Peyer's patch (tissue), 4 donors: ENCODE measurements around the gene MACROH2A1. TPM values are rescaled to one million over a fixed set of nuclear protein-coding genes. Genes with fewer than 3 reads are reported as not detected.

Experiments used
- DNase-seq, 3 donors: peaks; one replicate each; pipeline ENCODE4 v3.0.0-alpha.2; 2017 to 2019
- H3K27ac ChIP-seq, 4 donors: fragments of 200-600 bp; sonication (generic); one replicate each; pipeline ENCODE4 v1.5.1; 2016 to 2019
- H3K27me3 ChIP-seq, 2 donors: fragments of 200-600 bp; sonication (generic); one replicate each; pipeline ENCODE4 v1.5.1; 2019
- H3K36me3 ChIP-seq, 3 donors: fragments of 200-600 bp; sonication (generic); one replicate each; pipeline ENCODE4 v1.5.1; 2016 to 2019
- H3K4me1 ChIP-seq, 4 donors: fragments of 200-600 bp; sonication (generic); one replicate each; pipeline ENCODE4 v1.5.1; 2016 to 2019
- H3K4me3 ChIP-seq, 4 donors: fragments of 200-600 bp; sonication (generic); 1 replicate in 3 of 4; 2 replicates in 1 of 4; pipeline ENCODE4 v1.5.1; 2016 to 2019; ENCODE audit warnings: mild to moderate bottlenecking in 1 of 4
- H3K9me3 ChIP-seq, 4 donors: fragments of 200-600 bp; sonication (generic); one replicate each; pipeline ENCODE4 v1.5.1; 2016 to 2019; ENCODE audit warnings: mild to moderate bottlenecking in 1 of 4
- CTCF ChIP-seq, 6 experiments: fragments of 450-650 bp in 4 of 6; fragments of 200-600 bp in 2 of 6; sonication (generic) in 1 of 6; IDR thresholded peaks; one replicate each; pipeline ENCODE4 v1.5.1; 2017 to 2019; ENCODE audit warnings: antibody characterized with exemption in 6 of 6, mild to moderate bottlenecking in 3 of 6, moderate library complexity in 1 of 6
- POLR2A ChIP-seq, 2 donors: fragments of 450-650 bp; IDR thresholded peaks; one replicate each; pipeline ENCODE4 v1.5.1; 2017; ENCODE audit warnings: antibody characterized with exemption in 2 of 2, mild to moderate bottlenecking in 2 of 2, moderate library complexity in 2 of 2
- total RNA-seq, 4 donors: library from RNA; depleted of rRNA; stranded (reverse); fragments of >200 nt; gene quantifications; one replicate each; pipeline ENCODE4 v1.1.0, GENCODE V29; 2016

Gene MACROH2A1
- total RNA-seq, 4 donors from 2014 or later: 407 to 489 (median 431) TPM

DNA sequence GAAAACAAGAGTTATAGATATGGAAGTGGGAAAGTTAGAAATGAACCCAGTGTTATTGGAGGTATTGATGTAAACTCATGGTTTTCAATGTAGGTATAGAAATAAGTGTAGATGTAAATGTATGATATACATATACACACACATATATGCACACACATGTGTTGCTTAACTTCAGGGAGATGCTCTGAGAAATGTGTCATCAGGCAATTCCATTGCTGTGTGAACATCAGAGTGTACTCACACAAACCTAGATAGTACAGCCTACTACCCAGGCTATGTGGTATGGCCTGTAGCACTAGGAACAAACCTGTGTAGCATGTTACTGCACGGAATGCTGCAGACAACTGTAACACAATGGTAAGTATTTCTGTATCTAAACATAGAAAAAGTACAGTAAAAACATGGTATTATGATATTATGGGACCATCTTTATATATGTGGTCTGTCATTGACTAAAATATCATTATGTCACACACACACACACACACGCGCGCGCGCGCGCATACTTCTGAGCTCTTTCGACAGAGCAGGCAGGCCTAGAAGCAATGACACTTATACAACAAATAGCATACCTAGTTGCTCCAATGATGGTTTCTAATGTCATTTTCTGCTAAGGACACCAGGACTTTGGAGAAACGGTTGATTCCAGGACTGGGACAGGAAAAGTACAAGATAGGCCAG lies 86.6 kb downstream of the MACROH2A1 start:
- no peak overlapping the region for H3K4me3 ChIP-seq
- H3K4me1 ChIP-seq: no peaks in the 10 kb centered on the region
- no peak overlapping the region for H3K27ac ChIP-seq
- H3K36me3 ChIP-seq: no peaks in the 10 kb centered on the region
- no peaks in the 10 kb centered on the region for H3K9me3 ChIP-seq
- DNase-seq: no peak
- TF ChIP-seq CTCF (IDR thresholded peaks at IDR 0.05) (no peak), POLR2A (IDR thresholded peaks at IDR 0.05) (no peak)
- H3K27me3 ChIP-seq: no peaks in the 10 kb centered on the region

- no peak for DNase-seq
- TF ChIP-seq CTCF (IDR thresholded peaks at IDR 0.05) (no peak), POLR2A (IDR thresholded peaks at IDR 0.05) (no peak)
- no peaks in the 10 kb centered on the region for H3K36me3 ChIP-seq
Measured at GRCh38 chr5:135310328-135310989, 88.6 kb downstream of the MACROH2A1 start.

GRCh38 chr5:135309391-135310327 lies 89.4 kb downstream of the MACROH2A1 start:
- H3K4me3 ChIP-seq: no peak overlapping the region
- no peaks in the 10 kb centered on the region for H3K27me3 ChIP-seq
- no peak for TF ChIP-seq POLR2A (IDR thresholded peaks at IDR 0.05)
- no peak for TF ChIP-seq CTCF (IDR thresholded peaks at IDR 0.05)
- no peaks in the 10 kb centered on the region for H3K36me3 ChIP-seq
- no peaks in the 10 kb centered on the region for H3K4me1 ChIP-seq
- no peak overlapping the region for H3K27ac ChIP-seq
- no peaks in the 10 kb centered on the region for H3K9me3 ChIP-seq
- DNase-seq: no peak

More at GRCh38 chr5:135310328-135310989, 88.6 kb downstream of the MACROH2A1 start:
- Histone ChIP-seq H3K27ac (no peak overlapping the region), H3K4me3 (no peak overlapping the region), H3K27me3 (no peaks in the 10 kb centered on the region), H3K9me3 (no peaks in the 10 kb centered on the region), H3K4me1 (no peaks in the 10 kb centered on the region)

DNA sequence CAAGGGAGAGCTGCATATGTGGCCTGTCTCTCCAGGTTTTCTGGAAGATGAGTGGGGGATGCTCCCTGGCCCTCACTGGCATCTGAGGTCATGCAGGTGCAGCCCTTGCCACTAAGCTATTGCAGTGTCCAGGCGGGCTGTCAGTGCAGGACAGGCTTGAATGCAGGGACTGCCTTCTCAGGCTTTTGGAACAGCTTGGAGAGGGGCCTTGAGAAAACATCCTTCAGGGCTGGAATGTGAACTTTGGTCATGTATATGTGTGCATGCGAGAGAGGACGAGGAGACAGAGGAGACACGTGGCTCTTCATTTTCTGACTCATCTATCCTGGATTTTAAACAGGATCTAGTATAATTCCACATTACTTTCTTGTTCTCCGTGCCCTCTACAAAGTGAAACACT lies 90.3 kb downstream of the MACROH2A1 start:
- no peak overlapping the region for H3K4me3 ChIP-seq
- DNase-seq: no peak
- H3K27me3 ChIP-seq: no peaks in the 10 kb centered on the region
- H3K9me3 ChIP-seq: no peaks in the 10 kb centered on the region
- H3K36me3 ChIP-seq: no peaks in the 10 kb centered on the region
- no peak overlapping the region for H3K27ac ChIP-seq
- TF ChIP-seq CTCF (IDR thresholded peaks at IDR 0.05): no peak
- TF ChIP-seq POLR2A (IDR thresholded peaks at IDR 0.05): no peak
- no peaks in the 10 kb centered on the region for H3K4me1 ChIP-seq

DNA sequence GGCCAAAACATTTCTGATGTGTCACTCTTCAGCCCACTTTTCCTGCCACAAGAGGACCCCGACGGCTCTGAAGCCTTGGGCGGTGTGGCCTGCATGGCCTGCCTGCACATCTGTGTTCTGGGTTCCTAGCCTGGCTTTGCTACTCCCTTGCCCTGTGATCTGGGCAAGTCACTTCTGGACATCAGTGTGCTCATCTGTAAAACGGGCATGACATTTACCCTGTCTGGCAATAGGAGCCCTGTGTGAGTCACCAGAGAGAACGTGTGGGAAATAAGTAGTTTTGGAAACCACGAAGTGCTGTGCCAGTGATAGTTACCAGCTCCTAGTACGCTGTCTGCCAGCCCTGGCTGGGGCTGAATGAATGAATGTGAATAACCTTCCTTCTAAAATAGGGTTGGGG lies 90.8 kb downstream of the MACROH2A1 start:
- no peak overlapping the region for H3K27ac ChIP-seq
- H3K27me3 ChIP-seq: no peaks in the 10 kb centered on the region
- no peaks in the 10 kb centered on the region for H3K9me3 ChIP-seq
- no peaks in the 10 kb centered on the region for H3K36me3 ChIP-seq
- no peak overlapping the region for H3K4me3 ChIP-seq
- DNase-seq: no peak
- TF ChIP-seq CTCF (IDR thresholded peaks at IDR 0.05) (no peak), POLR2A (IDR thresholded peaks at IDR 0.05) (no peak)
- no peaks in the 10 kb centered on the region for H3K4me1 ChIP-seq
